MM.1S (cell line): ENCODE measurements around the gene FARS2.

Experiments
- DNase-seq: peaks from one replicate; pipeline ENCODE4 v3.0.0-alpha.2; 2015
- H2AFZ ChIP-seq: fragments of 300-600 bp; sonication (generic); 2 replicates; pipeline ENCODE4 v1.6.0; 2016; ENCODE audit warnings: antibody characterized with exemption, low read length
- H3F3A ChIP-seq: fragments of 300-600 bp; sonication (generic); 2 replicates; pipeline ENCODE4 v1.6.1; 2016; ENCODE audit warnings: mild to moderate bottlenecking, antibody characterized with exemption, low read length, moderate library complexity, mixed read lengths; ENCODE audit not compliant: insufficient read depth
- H3K27ac ChIP-seq: fragments of 300-600 bp; sonication (generic); 2 replicates; pipeline ENCODE4 v1.5.1; 2016; ENCODE audit warnings: mild to moderate bottlenecking, low read length
- H3K27me3 ChIP-seq: fragments of 300-600 bp; sonication (generic); replicated peaks from 2 replicates; pipeline ENCODE4 v1.6.0; 2016; ENCODE audit warnings: low read length; ENCODE audit not compliant: insufficient read depth
- H3K36me3 ChIP-seq: fragments of 300-600 bp; sonication (generic); replicated peaks from 2 replicates; pipeline ENCODE4 v1.6.1; 2016; ENCODE audit warnings: mild to moderate bottlenecking, low read length, mixed read lengths; ENCODE audit not compliant: insufficient read depth
- H3K4me1 ChIP-seq: fragments of 300-600 bp; sonication (generic); 2 replicates; pipeline ENCODE4 v1.6.1; 2016; ENCODE audit warnings: low read length, mixed read lengths
- H3K4me2 ChIP-seq: fragments of 300-600 bp; sonication (generic); 2 replicates; pipeline ENCODE4 v1.6.0; 2016; ENCODE audit warnings: low read depth, low read length
- H3K4me3 ChIP-seq: fragments of 300-600 bp; sonication (generic); 2 replicates; pipeline ENCODE4 v1.5.1; 2016; ENCODE audit warnings: low read length, mixed read lengths
- H3K79me2 ChIP-seq: fragments of 300-600 bp; sonication (generic); 2 replicates; pipeline ENCODE4 v1.6.1; 2016; ENCODE audit warnings: mixed run types, low read length, mixed read lengths
- H3K9ac ChIP-seq: fragments of 300-600 bp; sonication (generic); 2 replicates; pipeline ENCODE4 v1.6.1; 2016; ENCODE audit warnings: low read length, mixed read lengths
- H3K9me2 ChIP-seq: fragments of 300-600 bp; sonication (generic); replicated peaks from 2 replicates; pipeline ENCODE4 v1.6.1; 2016; ENCODE audit warnings: mild to moderate bottlenecking, low read length, mixed read lengths; ENCODE audit not compliant: insufficient read depth
- H3K9me3 ChIP-seq: fragments of 300-600 bp; sonication (generic); replicated peaks from 2 replicates; pipeline ENCODE4 v1.6.1; 2016; ENCODE audit warnings: mild to moderate bottlenecking, low read length, mixed read lengths; ENCODE audit not compliant: insufficient read depth
- H4K20me1 ChIP-seq: fragments of 300-600 bp; sonication (generic); 2 replicates; pipeline ENCODE4 v1.6.1; 2016; ENCODE audit warnings: mild to moderate bottlenecking, low read length, moderate library complexity, mixed read lengths; ENCODE audit not compliant: insufficient read depth
- CTCF ChIP-seq: fragments of 300-600 bp; sonication (generic); IDR thresholded peaks from 2 replicates; pipeline ENCODE4 v1.5.1; 2016; ENCODE audit warnings: antibody characterized with exemption, low read length, mixed read lengths
- EZH2 ChIP-seq: fragments of 300-600 bp; sonication (generic); optimal IDR thresholded peaks from 2 replicates; pipeline ENCODE3; 2017; ENCODE audit warnings: low read depth, mild to moderate bottlenecking, antibody characterized with exemption, low read length, mixed read lengths
- EZH2phosphoT487 ChIP-seq: fragments of 300-600 bp; sonication (generic); IDR thresholded peaks from 2 replicates; pipeline ENCODE4 v1.6.1; 2018; ENCODE audit warnings: antibody characterized with exemption, low read length

FARS2 gene

DNA sequence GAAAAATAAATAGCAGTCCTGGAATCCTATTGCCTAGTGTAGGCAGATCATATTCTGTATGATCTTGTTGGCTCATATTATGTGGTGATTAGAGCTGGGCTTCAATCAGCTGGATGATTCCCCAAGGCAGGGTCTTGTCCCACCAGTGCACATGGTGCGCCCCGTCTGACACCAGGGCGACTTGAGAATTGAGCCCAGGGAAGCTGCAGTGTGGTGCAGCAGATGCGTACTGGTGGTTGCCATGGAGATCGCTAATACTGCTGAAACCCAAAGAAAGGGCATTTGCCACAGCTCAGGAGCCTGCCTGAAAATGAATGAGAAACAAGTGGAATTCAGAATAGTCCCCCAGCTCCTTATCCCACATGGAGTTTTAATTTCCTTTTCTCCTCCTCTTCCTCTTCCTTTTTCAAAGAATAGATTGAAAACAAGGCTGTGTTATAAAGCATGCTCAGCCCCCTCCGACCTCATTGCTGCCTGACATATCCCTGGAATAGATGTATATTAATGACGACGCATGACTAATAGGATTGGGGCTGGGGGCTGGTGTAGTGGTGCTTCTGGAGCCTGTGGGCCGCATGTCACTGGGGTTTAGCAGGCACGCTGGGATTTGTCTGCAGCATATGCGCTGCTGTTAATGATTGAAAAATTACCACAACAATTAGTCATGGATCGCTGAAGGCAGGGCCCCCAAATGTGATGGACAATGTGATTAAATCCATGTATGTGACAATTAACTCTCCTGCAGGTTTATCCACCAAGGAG is 210.5 kb downstream of the FARS2 start:
- no peaks in the 10 kb centered on the region for H3K9me3 ChIP-seq
- H3K9me2 ChIP-seq, result no peaks in the 10 kb centered on the region
- no peaks in the 10 kb centered on the region for H3F3A ChIP-seq
- no peak overlapping the region for H3K9ac ChIP-seq
- no peak overlapping the region for H3K4me3 ChIP-seq
- H3K4me2 ChIP-seq, result no peak overlapping the region
- H3K27me3 ChIP-seq, result no peaks in the 10 kb centered on the region
- no peak overlapping the region for H2AFZ ChIP-seq
- TF ChIP-seq EZH2phosphoT487 (no peak), CTCF (no peak), EZH2 (no peak)
- H3K36me3 ChIP-seq, result no peaks in the 10 kb centered on the region
- no peaks in the 10 kb centered on the region for H4K20me1 ChIP-seq
- no peaks in the 10 kb centered on the region for H3K4me1 ChIP-seq
- no peak for DNase-seq
- H3K79me2 ChIP-seq, result no peaks in the 10 kb centered on the region
- H3K27ac ChIP-seq, result no peak overlapping the region

- H4K20me1 ChIP-seq, result no peaks in the 10 kb centered on the region
- H3F3A ChIP-seq, result no peaks in the 10 kb centered on the region
- no peak overlapping the region for H3K4me3 ChIP-seq
- H3K27ac ChIP-seq, result no peak overlapping the region
- H3K79me2 ChIP-seq, result no peaks in the 10 kb centered on the region
- no peak overlapping the region for H3K4me2 ChIP-seq
- H3K9ac ChIP-seq, result no peak overlapping the region
- TF ChIP-seq EZH2 (no peak), CTCF (no peak), EZH2phosphoT487 (no peak)
- no peaks in the 10 kb centered on the region for H3K9me3 ChIP-seq
- no peak for DNase-seq
- H3K4me1 ChIP-seq, result no peaks in the 10 kb centered on the region
- H2AFZ ChIP-seq, result no peak overlapping the region
- H3K9me2 ChIP-seq, result no peaks in the 10 kb centered on the region
- no peaks in the 10 kb centered on the region for H3K36me3 ChIP-seq
- H3K27me3 ChIP-seq, result no peaks in the 10 kb centered on the region
Measured at GRCh38 chr6:5472571-5472970, 211.3 kb downstream of the FARS2 start.

GRCh38 chr6:5475779-5476178 is 214.5 kb downstream of the FARS2 start:
- Histone ChIP-seq H3K4me1 (no peaks in the 10 kb centered on the region), H3K4me3 (no peak overlapping the region), H3K36me3 (no peaks in the 10 kb centered on the region), H3K4me2 (no peak overlapping the region), H3K79me2 (no peaks in the 10 kb centered on the region), H2AFZ (no peak overlapping the region), H4K20me1 (no peaks in the 10 kb centered on the region), H3K9me3 (no peaks in the 10 kb centered on the region), H3K9ac (no peak overlapping the region), H3K27me3 (no peaks in the 10 kb centered on the region), H3F3A (no peaks in the 10 kb centered on the region), H3K9me2 (no peaks in the 10 kb centered on the region), H3K27ac (no peak overlapping the region)
- TF ChIP-seq CTCF, result no peak
- no peak for TF ChIP-seq EZH2
- no peak for TF ChIP-seq EZH2phosphoT487
- DNase-seq, result no peak
